NCI-H2196 treated with DMSO at 0.1 percent for 48 hours (cell line): ENCODE results near the gene VCY.
"Not testable (repeated sequence)": the region's sequence is repeated elsewhere in the genome, so short reads cannot be mapped to it uniquely, and the experiment has no call there.

Source experiments
- DNase-seq: peaks from one replicate; lab custom pipeline; 2025; ENCODE audit not compliant: unreplicated experiment; lab: John Stamatoyannopoulos, UW

The VCY gene

GRCh38 chrY:13986373-13986772 lies at the start of gene VCY:
VCY (minus strand) TSS chrY:13986473; CDS start chrY:13986440, 33 bp downstream.
- DNase-seq = not testable (repeated sequence)

GRCh38 chrY:14030395-14030794 lies 44.1 kb upstream of the VCY start:
- not testable (repeated sequence) for DNase-seq

DNA sequence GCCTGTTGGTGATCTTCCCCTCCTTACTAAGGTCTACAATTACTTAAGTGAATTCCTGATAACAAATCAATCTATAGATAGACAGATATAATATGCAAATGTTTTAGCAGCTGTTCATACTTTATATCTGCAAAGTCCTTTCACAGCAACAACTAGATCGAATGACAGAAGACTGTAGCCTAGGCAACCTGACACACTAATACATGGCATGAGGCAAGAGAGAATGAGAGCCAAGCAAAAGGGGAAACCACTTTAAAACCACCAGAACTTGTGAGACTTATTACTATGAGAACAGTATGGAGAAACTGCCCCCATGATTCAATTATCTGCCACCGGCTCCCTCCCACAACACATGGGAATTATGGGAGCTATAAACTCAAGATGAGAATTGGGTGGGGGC lies 25.6 kb upstream of the VCY start:
- not testable (repeated sequence) for DNase-seq

DNA sequence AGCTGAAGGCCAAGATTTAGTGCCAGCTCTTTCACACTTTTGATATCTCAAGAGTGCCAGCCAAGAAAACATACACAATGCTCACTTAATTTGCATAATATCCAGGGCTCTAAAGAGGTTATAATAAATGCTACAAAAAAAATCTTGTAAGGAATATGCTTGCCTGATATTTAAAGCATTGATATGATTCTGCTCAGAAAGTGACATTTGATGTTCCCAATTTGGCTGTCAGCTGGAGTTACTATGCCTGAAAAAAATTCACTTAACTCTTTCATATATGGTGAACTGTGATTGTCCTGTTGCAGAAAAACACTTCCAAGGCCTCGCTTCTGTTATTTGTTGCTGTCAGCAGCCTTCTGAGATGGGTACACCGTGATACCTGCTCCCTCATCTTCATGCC lies 43.9 kb downstream of the VCY start:
- not testable (repeated sequence) for DNase-seq
